ENCODE data around the gene TMED4.

Gene TMED4

GRCh38 chr7:44615149-44615611 is 33.1 kb upstream of the TMED4 start:
- peak; percentile 80 for FAIRE-seq

GRCh38 chr7:44609829-44610228 is 27.8 kb upstream of the TMED4 start:
- no peak for FAIRE-seq
- TF ChIP-seq POLR2AphosphoS5 (IDR thresholded peaks at IDR 0.05; ENCODE audit: low read depth, low read length) (no peak), POLR2A (IDR thresholded peaks at IDR 0.05; ENCODE audit: low read depth, low read length) (no peak), TAF1 (IDR thresholded peaks at IDR 0.05; ENCODE audit: low read depth, low read length) (no peak), POU2F2 (IDR thresholded peaks at IDR 0.05; ENCODE audit: low read depth, low read length) (no peak), PAX5 (IDR thresholded peaks at IDR 0.05; ENCODE audit: insufficient read depth, low read length, severe bottlenecking) (no peak), SPI1 (IDR thresholded peaks at IDR 0.05; ENCODE audit: low read depth, low read length) (no peak)
- no peak for DNase-seq (ENCODE audit: insufficient read length, low spot score)

More at GRCh38 chr7:44615149-44615611, 33.1 kb upstream of the TMED4 start:
- DNase-seq (ENCODE audit: insufficient read length, low spot score) = no peak
- TF ChIP-seq POLR2AphosphoS5 (IDR thresholded peaks at IDR 0.05; ENCODE audit: low read depth, low read length) (no peak), POLR2A (IDR thresholded peaks at IDR 0.05; ENCODE audit: low read depth, low read length) (no peak), POU2F2 (IDR thresholded peaks at IDR 0.05; ENCODE audit: low read depth, low read length) (no peak), SPI1 (IDR thresholded peaks at IDR 0.05; ENCODE audit: low read depth, low read length) (peak; percentile 53)

GRCh38 chr7:44608916-44609648 is 27.1 kb upstream of the TMED4 start:
- FAIRE-seq = no peak
- TF ChIP-seq POLR2AphosphoS5 (IDR thresholded peaks at IDR 0.05; ENCODE audit: low read depth, low read length) (no peak), POLR2A (IDR thresholded peaks at IDR 0.05; ENCODE audit: low read depth, low read length) (no peak), PAX5 (IDR thresholded peaks at IDR 0.05; ENCODE audit: insufficient read depth, low read length, severe bottlenecking) (no peak), SPI1 (IDR thresholded peaks at IDR 0.05; ENCODE audit: low read depth, low read length) (no peak), POU2F2 (IDR thresholded peaks at IDR 0.05; ENCODE audit: low read depth, low read length) (no peak), TAF1 (IDR thresholded peaks at IDR 0.05; ENCODE audit: low read depth, low read length) (no peak)
- DNase-seq (ENCODE audit: insufficient read length, low spot score) = no peak

- DNase-seq (ENCODE audit: insufficient read length, low spot score) = no peak
- no peak for FAIRE-seq
- TF ChIP-seq POLR2AphosphoS5 (IDR thresholded peaks at IDR 0.05; ENCODE audit: low read depth, low read length) (no peak), PAX5 (IDR thresholded peaks at IDR 0.05; ENCODE audit: insufficient read depth, low read length, severe bottlenecking) (no peak), SPI1 (IDR thresholded peaks at IDR 0.05; ENCODE audit: low read depth, low read length) (no peak), POU2F2 (IDR thresholded peaks at IDR 0.05; ENCODE audit: low read depth, low read length) (no peak), POLR2A (IDR thresholded peaks at IDR 0.05; ENCODE audit: low read depth, low read length) (no peak), TAF1 (IDR thresholded peaks at IDR 0.05; ENCODE audit: low read depth, low read length) (no peak)
These were observed 25.4 kb upstream of the TMED4 start for GRCh38 chr7:44607141-44608068.

GRCh38 chr7:44606341-44607140 is 24.5 kb upstream of the TMED4 start, which contains the start of gene OGDH:
Gene OGDH (plus strand): TSS chr7:44606627. CDS start chr7:44624344, 17,717 bp downstream.
- DNase-seq (ENCODE audit: insufficient read length, low spot score) = peak; percentile 94
- TF ChIP-seq POU2F2 (IDR thresholded peaks at IDR 0.05; ENCODE audit: low read depth, low read length) = peak; percentile 80
- peak; percentile 77 for TF ChIP-seq TAF1 (IDR thresholded peaks at IDR 0.05; ENCODE audit: low read depth, low read length)
- TF ChIP-seq PAX5 (IDR thresholded peaks at IDR 0.05; ENCODE audit: insufficient read depth, low read length, severe bottlenecking) = no peak
- peak; percentile 83 for TF ChIP-seq POLR2A (IDR thresholded peaks at IDR 0.05; ENCODE audit: low read depth, low read length)
- peak; percentile 82 for TF ChIP-seq POLR2AphosphoS5 (IDR thresholded peaks at IDR 0.05; ENCODE audit: low read depth, low read length)
- no peak for TF ChIP-seq SPI1 (IDR thresholded peaks at IDR 0.05; ENCODE audit: low read depth, low read length)
- peak; percentile 97 for FAIRE-seq

GRCh38 chr7:44604941-44605340 is 22.9 kb upstream of the TMED4 start:
- DNase-seq (ENCODE audit: insufficient read length, low spot score) (no peak), FAIRE-seq (no peak)
- TF ChIP-seq POU2F2 (IDR thresholded peaks at IDR 0.05; ENCODE audit: low read depth, low read length) (no peak), PAX5 (IDR thresholded peaks at IDR 0.05; ENCODE audit: insufficient read depth, low read length, severe bottlenecking) (no peak), TAF1 (IDR thresholded peaks at IDR 0.05; ENCODE audit: low read depth, low read length) (no peak), POLR2AphosphoS5 (IDR thresholded peaks at IDR 0.05; ENCODE audit: low read depth, low read length) (no peak), POLR2A (IDR thresholded peaks at IDR 0.05; ENCODE audit: low read depth, low read length) (no peak), SPI1 (IDR thresholded peaks at IDR 0.05; ENCODE audit: low read depth, low read length) (no peak)

- DNase-seq (ENCODE audit: insufficient read length, low spot score) (no peak), FAIRE-seq (no peak)
- TF ChIP-seq POU2F2 (IDR thresholded peaks at IDR 0.05; ENCODE audit: low read depth, low read length) (no peak), POLR2A (IDR thresholded peaks at IDR 0.05; ENCODE audit: low read depth, low read length) (no peak), TAF1 (IDR thresholded peaks at IDR 0.05; ENCODE audit: low read depth, low read length) (no peak), SPI1 (IDR thresholded peaks at IDR 0.05; ENCODE audit: low read depth, low read length) (no peak), PAX5 (IDR thresholded peaks at IDR 0.05; ENCODE audit: insufficient read depth, low read length, severe bottlenecking) (no peak), POLR2AphosphoS5 (IDR thresholded peaks at IDR 0.05; ENCODE audit: low read depth, low read length) (no peak)
These were observed 21.2 kb upstream of the TMED4 start for GRCh38 chr7:44603193-44603592.

GRCh38 chr7:44602576-44602910 is 20.5 kb upstream of the TMED4 start:
- FAIRE-seq (no peak), DNase-seq (ENCODE audit: insufficient read length, low spot score) (no peak)
- TF ChIP-seq POLR2A (IDR thresholded peaks at IDR 0.05; ENCODE audit: low read depth, low read length) (no peak), SPI1 (IDR thresholded peaks at IDR 0.05; ENCODE audit: low read depth, low read length) (no peak), PAX5 (IDR thresholded peaks at IDR 0.05; ENCODE audit: insufficient read depth, low read length, severe bottlenecking) (no peak)

Data from GM12891 (cell line).